GM18868 (cell line): Measurements from ENCODE around the gene CDK5RAP2.
"Not testable (repeated sequence)": the region's sequence is repeated elsewhere in the genome, so short reads cannot be mapped to it uniquely, and the experiment has no call there.

ENCODE experiments used
- ATAC-seq: cut with Tn5 transposase; IDR thresholded peaks from one replicate; pipeline ENCODE4 v1.9.1; 2021; ENCODE audit warnings: mild to moderate bottlenecking, moderate library complexity; ENCODE audit not compliant: unreplicated experiment

Gene CDK5RAP2

GRCh38 chr9:120521101-120521500 is 58.9 kb downstream of the CDK5RAP2 start:
- no peak for ATAC-seq

DNA sequence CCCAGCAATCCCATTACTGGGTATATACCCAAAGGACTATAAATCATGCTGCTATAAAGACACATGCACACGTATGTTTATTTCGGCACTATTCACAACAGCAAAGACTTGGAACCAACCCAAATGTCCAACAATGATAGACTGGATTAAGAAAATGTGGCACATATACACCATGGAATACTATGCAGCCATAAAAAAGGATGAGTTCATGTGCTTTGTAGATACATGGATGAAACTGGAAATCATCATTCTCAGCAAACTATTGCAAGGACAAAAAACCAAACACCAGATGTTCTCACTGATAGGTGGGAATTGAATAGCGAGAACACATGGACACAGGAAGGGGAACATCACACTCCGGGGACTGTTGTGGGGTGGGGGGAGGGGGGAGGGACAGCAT is 64.0 kb downstream of the CDK5RAP2 start:
- not testable (repeated sequence) for ATAC-seq

DNA sequence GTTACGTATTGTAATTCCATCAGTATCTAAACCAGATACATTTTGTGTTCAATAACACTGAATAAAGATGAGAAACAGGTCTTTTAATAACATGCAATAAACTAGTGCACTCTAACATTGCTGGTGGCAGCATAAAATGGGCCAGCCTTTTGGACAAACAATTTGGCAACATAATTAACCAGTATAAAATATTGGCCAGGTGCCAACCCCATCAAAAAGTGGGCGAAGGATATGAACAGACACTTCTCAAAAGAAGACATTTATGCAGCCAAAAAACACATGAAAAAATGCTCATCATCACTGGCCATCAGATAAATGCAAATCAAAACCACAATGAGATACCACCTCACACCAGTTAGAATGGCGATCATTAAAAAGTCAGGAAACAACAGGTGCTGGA is 64.5 kb downstream of the CDK5RAP2 start:
- ATAC-seq, result not testable (repeated sequence)

DNA sequence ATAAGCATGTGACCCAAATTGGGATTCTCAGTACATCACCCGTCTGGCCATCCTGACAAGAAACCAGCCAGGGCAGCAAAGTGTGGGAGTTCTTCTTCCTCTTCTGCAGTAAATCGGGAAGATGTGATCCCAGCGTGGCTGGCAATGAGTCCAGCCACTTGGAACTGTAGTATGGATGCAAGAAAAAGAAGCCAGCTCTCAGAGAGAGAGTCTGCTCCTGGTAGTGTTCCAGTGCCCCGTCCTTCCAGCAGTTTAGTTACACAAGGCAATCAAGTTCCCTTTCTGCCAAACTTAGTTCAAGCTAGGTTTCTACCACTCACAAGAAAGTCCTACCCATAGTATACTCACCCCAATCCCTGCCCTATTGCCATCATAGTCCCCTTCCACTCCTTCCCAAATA is 65.6 kb downstream of the CDK5RAP2 start:
- ATAC-seq, result no peak

DNA sequence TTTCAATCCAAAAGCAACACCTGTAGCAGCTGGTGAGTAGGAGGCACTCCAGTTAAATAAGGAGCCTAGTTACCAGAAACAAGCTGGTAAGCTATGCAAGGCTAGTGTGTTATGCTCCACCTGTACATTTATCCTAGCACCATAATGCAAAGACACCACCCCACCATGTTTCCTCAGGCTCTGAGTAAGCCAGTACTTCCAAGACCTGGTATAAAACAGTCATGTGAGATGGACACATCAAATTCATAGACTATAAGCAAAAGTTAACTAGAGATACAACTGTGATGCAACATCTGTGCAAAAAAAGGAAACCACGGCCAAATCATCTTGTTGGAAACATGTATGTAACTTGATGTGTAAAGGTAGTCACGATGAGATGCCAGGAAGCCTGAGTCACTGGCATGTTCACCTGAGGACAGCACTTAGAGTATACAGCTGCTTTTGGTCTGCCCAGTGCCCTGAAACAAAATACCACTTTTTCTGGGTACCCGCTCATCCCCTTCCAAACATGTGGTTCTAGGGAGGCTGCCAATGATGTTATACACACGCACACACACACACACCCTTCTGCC is 66.1 kb downstream of the CDK5RAP2 start:
- no peak for ATAC-seq

- ATAC-seq, result no peak
These were observed 69.2 kb downstream of the CDK5RAP2 start for GRCh38 chr9:120510816-120511215.

DNA sequence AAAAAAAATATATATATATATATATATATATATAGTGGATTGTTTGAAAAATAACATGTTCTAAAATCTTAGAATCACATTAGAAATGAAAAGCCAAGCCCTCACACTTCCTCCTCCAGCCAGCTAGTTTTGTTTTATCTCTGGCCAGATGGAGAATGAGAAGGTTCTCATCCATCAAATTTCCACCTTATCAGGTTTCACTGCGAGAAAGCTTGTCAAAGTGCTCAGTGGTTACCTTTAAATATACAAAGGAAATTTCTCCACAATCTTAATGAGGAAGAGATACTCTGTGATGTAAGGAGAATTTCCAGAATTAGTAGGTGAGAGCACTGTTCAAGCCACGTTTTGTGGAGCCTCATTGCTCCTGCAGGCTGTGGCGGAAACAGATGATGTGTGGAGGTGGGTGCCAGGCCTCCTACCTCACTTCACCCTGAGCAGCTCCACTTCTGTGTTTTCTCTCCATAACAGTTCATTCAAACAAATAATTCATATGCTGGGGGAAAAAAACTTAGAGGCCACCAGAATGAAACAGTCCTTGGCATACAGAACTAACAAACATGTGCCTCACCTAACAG is 71.9 kb downstream of the CDK5RAP2 start:
- no peak for ATAC-seq

DNA sequence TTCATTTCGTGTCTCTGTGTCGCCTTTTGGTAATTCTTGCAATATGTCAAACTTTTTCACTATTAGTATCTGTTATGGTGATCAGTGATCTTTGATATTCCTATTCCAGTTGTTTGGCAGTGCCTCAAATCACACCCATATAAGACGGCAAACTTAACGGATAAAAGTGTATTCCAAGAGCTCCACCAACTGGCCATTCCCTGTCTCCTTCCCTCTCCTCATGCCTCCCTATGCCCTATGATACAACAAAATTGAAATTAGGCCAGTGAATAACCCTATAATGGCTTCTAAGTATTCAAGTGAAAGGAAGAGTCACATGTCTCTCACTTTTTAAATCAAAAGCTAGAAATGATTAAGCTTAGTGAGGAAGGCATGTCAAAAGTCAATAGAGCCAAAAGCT is 74.8 kb downstream of the CDK5RAP2 start:
- ATAC-seq, result no peak

DNA sequence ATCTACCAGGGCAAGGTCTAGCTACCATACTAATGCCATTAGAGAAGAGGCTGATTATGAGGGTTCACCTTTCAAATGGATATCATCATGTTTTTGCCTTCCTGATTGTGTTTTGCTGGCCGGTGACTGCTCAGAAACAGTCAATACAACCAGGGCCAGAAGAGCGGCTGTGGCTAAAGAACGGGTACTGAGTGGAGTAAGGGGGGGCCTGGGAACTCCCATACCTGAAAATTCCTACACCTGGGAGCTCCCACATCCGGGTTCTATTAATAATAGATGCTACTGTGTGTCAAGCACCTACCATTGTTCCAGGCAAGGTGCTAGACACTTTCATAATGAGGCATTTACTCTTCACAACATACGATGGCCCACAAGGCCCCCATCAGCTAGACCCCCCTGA is 79.2 kb downstream of the CDK5RAP2 start:
- no peak for ATAC-seq

DNA sequence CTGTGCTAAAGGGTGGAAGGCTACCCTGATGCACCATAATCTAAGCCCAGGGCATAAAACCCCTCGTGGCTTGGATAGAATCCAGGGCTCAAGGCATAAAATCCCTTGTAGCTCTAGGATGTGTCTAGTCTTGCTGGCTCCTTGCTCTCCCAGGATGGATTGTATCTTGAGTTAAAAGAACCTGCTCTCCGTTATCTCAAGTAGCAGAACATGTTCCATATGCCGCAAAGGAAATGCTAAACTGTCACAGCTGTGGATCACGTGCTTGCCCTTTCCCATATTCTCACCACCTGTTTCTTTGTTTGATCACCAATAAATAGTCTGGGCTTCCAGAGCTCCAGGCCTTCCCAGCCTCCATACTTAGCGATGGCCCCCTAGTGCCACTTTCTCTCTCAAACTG is 82.1 kb downstream of the CDK5RAP2 start:
- ATAC-seq, result not testable (repeated sequence)

DNA sequence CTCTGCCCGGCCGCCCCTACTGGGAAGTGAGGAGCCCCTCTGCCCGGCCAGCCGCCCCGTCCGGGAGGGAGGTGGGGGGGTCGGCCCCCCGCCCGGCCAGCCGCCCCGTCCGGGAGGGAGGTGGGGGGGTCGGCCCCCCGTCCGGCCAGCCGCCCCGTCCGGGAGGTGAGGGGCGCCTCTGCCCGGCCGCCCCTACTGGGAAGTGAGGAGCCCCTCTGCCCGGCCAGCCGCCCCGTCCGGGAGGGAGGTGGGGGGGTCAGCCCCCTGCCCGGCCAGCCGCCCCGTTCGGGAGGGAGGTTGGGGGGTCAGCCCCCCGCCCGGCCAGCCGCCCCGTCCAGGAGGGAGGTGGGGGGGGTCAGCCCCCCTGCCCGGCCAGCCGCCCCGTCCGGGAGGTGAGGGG is 83.5 kb downstream of the CDK5RAP2 start:
- ATAC-seq, result not testable (repeated sequence)

- ATAC-seq, result peak; percentile 98
These were observed 88.9 kb downstream of the CDK5RAP2 start for GRCh38 chr9:120490888-120491595.

GRCh38 chr9:120486835-120487234 is 93.1 kb downstream of the CDK5RAP2 start:
- no peak for ATAC-seq

GRCh38 chr9:120486347-120486746 is 93.6 kb downstream of the CDK5RAP2 start:
- no peak for ATAC-seq

DNA sequence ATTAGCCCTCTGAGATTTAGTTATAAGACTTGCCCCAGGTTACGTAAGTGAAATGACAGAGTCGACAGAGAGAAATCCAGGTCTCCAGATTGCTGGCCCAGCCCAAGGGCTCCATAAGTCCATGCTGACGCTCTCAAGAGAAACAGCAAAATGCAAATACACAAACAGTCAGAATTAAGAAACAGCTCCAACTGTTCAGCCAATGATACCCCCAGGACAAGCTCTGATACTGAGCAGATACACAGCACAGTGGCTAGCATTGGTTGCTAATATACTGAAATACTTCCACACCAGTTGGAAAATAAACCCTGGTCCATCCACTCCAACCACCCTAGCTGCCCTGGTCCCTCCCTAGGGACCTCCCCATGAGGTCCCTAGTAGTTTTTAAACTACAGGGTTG is 94.2 kb downstream of the CDK5RAP2 start:
- no peak for ATAC-seq

- ATAC-seq, result no peak
These were observed 95.8 kb downstream of the CDK5RAP2 start for GRCh38 chr9:120484162-120484561.

- ATAC-seq, result no peak
These were observed 97.4 kb downstream of the CDK5RAP2 start for GRCh38 chr9:120482424-120483186.

GRCh38 chr9:120481846-120482245 is 98.1 kb downstream of the CDK5RAP2 start:
- no peak for ATAC-seq

DNA sequence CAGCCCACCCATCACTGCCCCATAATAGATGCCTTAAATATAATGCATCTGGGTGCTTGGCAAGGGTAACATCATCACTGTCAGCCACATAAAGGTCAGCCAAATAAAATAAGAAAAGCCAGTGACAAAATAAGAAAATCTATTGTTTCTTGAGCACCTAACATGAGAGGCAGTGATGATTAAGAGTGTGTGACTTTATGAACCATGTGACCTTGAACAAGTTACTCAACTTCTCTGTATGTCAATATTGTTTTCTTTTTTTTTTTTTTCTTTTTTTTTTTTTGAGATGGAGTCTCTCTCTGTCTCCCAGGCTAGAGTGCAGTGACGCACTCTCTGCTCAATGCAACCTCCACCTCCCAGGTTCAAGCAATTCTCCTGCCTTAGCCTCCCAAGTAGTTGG is 98.7 kb downstream of the CDK5RAP2 start:
- no peak for ATAC-seq

DNA sequence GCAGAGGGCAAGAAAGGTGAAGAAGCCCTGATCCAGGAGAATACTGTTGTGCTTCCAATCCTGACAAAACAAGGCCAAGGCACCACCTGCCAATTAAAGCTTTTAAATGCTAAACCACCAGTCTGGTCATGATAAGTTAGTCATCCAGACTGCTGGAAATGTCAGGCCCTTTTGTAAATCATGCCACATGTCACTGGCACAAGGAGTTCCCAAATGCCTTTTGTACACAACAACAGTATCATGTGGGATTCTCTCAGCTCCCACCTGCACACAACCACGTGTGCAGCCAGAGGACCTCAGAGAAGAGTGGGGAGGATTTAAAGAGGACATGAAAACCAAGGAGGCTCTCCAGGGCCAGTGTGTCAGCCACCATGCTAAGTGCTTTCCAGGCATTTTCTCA is 99.3 kb downstream of the CDK5RAP2 start:
- no peak for ATAC-seq

DNA sequence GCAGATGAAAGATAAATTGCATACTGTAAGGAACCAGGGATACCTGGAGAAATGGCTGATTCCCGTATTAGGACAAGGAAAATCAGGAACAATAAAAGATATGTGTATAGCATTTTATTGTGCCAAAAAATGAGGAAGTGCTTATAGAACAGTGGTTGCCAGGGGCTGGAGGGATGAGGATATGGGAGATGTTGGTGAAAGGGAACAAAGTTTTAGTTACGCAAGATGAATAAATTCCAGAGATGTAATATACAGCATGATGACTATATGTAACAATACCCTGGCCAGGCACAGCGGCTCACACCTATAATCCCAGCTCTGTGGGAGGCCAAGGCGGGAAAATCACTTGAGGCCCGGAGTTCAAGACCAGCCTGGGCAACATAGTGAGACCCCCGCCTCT is 101.8 kb downstream of the CDK5RAP2 start:
- no peak for ATAC-seq

DNA sequence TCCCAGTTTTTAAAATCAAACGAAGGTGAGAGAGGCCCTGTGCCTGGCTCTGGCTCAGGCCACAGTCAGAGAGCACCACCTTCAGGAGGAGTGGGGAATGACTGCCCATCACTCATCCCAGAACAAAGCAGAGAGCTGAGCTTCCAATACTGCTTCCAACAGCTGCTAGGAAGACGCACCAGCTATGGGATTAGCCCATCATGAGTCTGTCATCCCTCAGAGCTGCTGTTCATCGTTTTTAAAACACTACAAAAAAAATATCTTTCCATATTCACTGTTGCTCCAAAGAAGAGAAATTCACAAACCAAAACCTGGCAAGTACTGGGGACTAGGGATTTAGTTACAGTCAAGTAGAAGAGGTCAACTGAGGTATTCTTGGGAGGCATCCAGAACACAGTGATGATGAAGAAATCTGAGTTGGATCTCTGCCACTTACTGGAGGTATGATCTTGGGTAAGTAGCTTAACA is 102.4 kb downstream of the CDK5RAP2 start:
- ATAC-seq, result peak; percentile 87
